CD4-positive, alpha-beta T cell (primary cell): Measurements from ENCODE around the gene DNAJC17. TPM values are rescaled to one million over a fixed set of nuclear protein-coding genes. Genes with fewer than 3 reads are reported as not detected.

ENCODE experiments used
- ATAC-seq: fragments of 200-7000 bp; cut with Tn5 transposase; one replicate; pipeline ENCODE4 v1.10.0; 2022; ENCODE audit warnings: mild to moderate bottlenecking; ENCODE audit not compliant: poor library complexity
- CTCF ChIA-PET: fragments of 350-600 bp; sonication (Branson Sonifier 250); formaldehyde crosslinking; loops from one replicate; lab custom pipeline; 2021; ENCODE audit warnings: antibody characterized with exemption, inconsistent platforms; lab: Charles Lee
- POLR2A ChIA-PET: fragments of 350-600 bp; sonication (Branson Sonifier 250); formaldehyde crosslinking; loops from one replicate; lab custom pipeline; 2021; ENCODE audit warnings: antibody characterized with exemption, inconsistent platforms; lab: Charles Lee
- DNase-seq, 14 experiments: peaks; one replicate each; pipeline ENCODE4 v3.0.0-alpha.2; 2013 to 2020; ENCODE audit warnings: mixed read lengths in 2 of 14
- H3K27ac ChIP-seq, 2 donors: one replicate each; pipeline versions ENCODE4 v1.5.1 to v1.7.0; 2013; ENCODE audit warnings: low read length in 2 of 2, low read depth in 1 of 2, mild to moderate bottlenecking in 1 of 2
- H3K27me3 ChIP-seq, 2 experiments: 1 replicate in 1 of 2; 2 replicates in 1 of 2; pipeline versions ENCODE4 v1.6.1 to v1.7.0; 2013; ENCODE audit warnings: low read length in 2 of 2, control low read depth in 1 of 2, mild to moderate bottlenecking in 1 of 2, moderate library complexity in 1 of 2; ENCODE audit not compliant: insufficient read depth in 2 of 2, control insufficient read depth in 1 of 2
- H3K36me3 ChIP-seq: one replicate; pipeline ENCODE4 v1.6.1; 2013; ENCODE audit warnings: low read length, control low read depth; ENCODE audit not compliant: insufficient read depth
- H3K4me1 ChIP-seq: one replicate; pipeline ENCODE4 v1.6.1; 2013; ENCODE audit warnings: low read length, control low read depth; ENCODE audit not compliant: insufficient read depth
- H3K4me3 ChIP-seq: one replicate; pipeline ENCODE4 v1.5.1; 2013; ENCODE audit warnings: mild to moderate bottlenecking, low read length, moderate library complexity
- H3K9me3 ChIP-seq, 2 experiments: 1 replicate in 1 of 2; 2 replicates in 1 of 2; pipeline versions ENCODE4 v1.6.1 to v1.7.0; 2013; ENCODE audit warnings: low read length in 2 of 2, mild to moderate bottlenecking in 2 of 2, control low read depth in 1 of 2, moderate library complexity in 1 of 2; ENCODE audit not compliant: control insufficient read depth in 1 of 2, insufficient read depth in 1 of 2
- H3K27ac Mint-ChIP-seq: one replicate; pipeline ENCODE4 v1.8.0; 2020; ENCODE audit warnings: mixed read lengths
- H3K27me3 Mint-ChIP-seq: one replicate; pipeline ENCODE4 v1.8.0; 2021; ENCODE audit warnings: mixed read lengths
- H3K36me3 Mint-ChIP-seq: one replicate; pipeline ENCODE4 v1.8.0; 2021; ENCODE audit warnings: low read depth, mixed read lengths
- H3K4me1 Mint-ChIP-seq: one replicate; pipeline ENCODE4 v1.8.0; 2021; ENCODE audit warnings: low read depth, mixed read lengths
- H3K4me3 Mint-ChIP-seq: one replicate; pipeline ENCODE4 v1.8.0; 2020; ENCODE audit warnings: mild to moderate bottlenecking, mixed read lengths
- H3K9me3 Mint-ChIP-seq: one replicate; pipeline ENCODE4 v1.8.0; 2020; ENCODE audit warnings: mixed read lengths
- CTCF ChIP-seq: fragments of 200-600 bp; IDR thresholded peaks from one replicate; pipeline ENCODE4 v1.8.0; 2022; ENCODE audit warnings: antibody characterized with exemption, mild to moderate bottlenecking
- intact Hi-C, 2 experiments: fragments of 100-400 bp; cut with DNase I in 1 of 2; cut with micrococcal nuclease in 1 of 2; formaldehyde crosslinking; loops; one replicate each; pipeline versions ENCODE4 v1.15.1 to v1.9.0; 2023 to 2025; cut with DNase I, micrococcal nuclease
- total RNA-seq, 174 experiments: library from RNA in 2 of 174; stranded (reverse) in 2 of 174; gene quantifications; one replicate each; pipeline ENCODE4 v1.2.3 and lab custom pipeline; 2021 to 2026

The DNAJC17 gene
- total RNA-seq, 2 experiments from 2014 or later: 14.4 to 17.9 TPM

- Mint-ChIP-seq H3K9me3 (no peaks in the 10 kb centered on the region), H3K4me3 (no peak overlapping the region), H3K4me1 (peaks cover 36% of the 10 kb centered on the region), H3K27me3 (no peaks in the 10 kb centered on the region), H3K27ac (no peak overlapping the region), H3K36me3 (peaks cover 9% of the 10 kb centered on the region)
- H3K4me3 ChIP-seq: no peak overlapping the region
- POLR2A ChIA-PET: interaction anchor here (0.6 kb wide), 1 partner anchor 153 kb away, joined by 3 read pairs; no protein-coding TSS in a partner anchor
- no peaks in the 10 kb centered on the region for H3K9me3 ChIP-seq
- H3K4me1 ChIP-seq: peaks cover 25% of the 10 kb centered on the region
- DNase-seq (no peak), ATAC-seq (no peak)
- H3K27me3 ChIP-seq: no peaks in the 10 kb centered on the region
- H3K27ac ChIP-seq: no peak overlapping the region
- intact Hi-C loops: no loop called here
- no peak for TF ChIP-seq CTCF
- CTCF ChIA-PET: interaction anchor here (1.7 kb wide), 1 partner anchor 84 kb away, joined by 3 read pairs; no protein-coding TSS in a partner anchor
- H3K36me3 ChIP-seq: peaks cover 4% of the 10 kb centered on the region
Observed at GRCh38 chr15:40785164-40785563, 22.1 kb downstream of the DNAJC17 start.

GRCh38 chr15:40782609-40783227 lies 24.6 kb downstream of the DNAJC17 start:
- Histone ChIP-seq H3K4me1 (peaks cover 10% of the 10 kb centered on the region), H3K9me3 (no peaks in the 10 kb centered on the region), H3K27me3 (no peaks in the 10 kb centered on the region), H3K4me3 (no peak overlapping the region), H3K36me3 (peaks cover 27% of the 10 kb centered on the region), H3K27ac (no peak overlapping the region)
- POLR2A ChIA-PET: interaction anchor here (1.0 to 1.8 kb wide), 5 partner anchors 19 to 501 kb away, joined by 3 to 8 read pairs (median 5); partner anchors contain the start of genes GCHFR and RAD51
- peak; percentile 82 for TF ChIP-seq CTCF
- intact Hi-C loops: loop anchor here (1.0 to 5.0 kb wide), 7 partner anchors 35 to 264 kb away; no protein-coding TSS in a partner anchor
- DNase-seq (peak; percentile 70 to 88 (median 78)), ATAC-seq (peak; percentile 94)
- Mint-ChIP-seq H3K4me3 (no peak overlapping the region), H3K27me3 (no peaks in the 10 kb centered on the region), H3K36me3 (peaks cover 23% of the 10 kb centered on the region), H3K27ac (peak overlapping the region; percentile 1), H3K9me3 (no peaks in the 10 kb centered on the region), H3K4me1 (peaks cover 32% of the 10 kb centered on the region)
- CTCF ChIA-PET: interaction anchor here (0.6 to 2.2 kb wide), 27 partner anchors 10 to 228 kb away, joined by 3 to 19 read pairs (median 5); partner anchors contain the start of genes C15orf62, GCHFR, RAD51 and VPS18

GRCh38 chr15:40776537-40777141 lies 30.6 kb downstream of the DNAJC17 start:
- H3K27me3 Mint-ChIP-seq: no peaks in the 10 kb centered on the region
- H3K9me3 Mint-ChIP-seq: no peaks in the 10 kb centered on the region
- ATAC-seq: peak; percentile 41
- POLR2A ChIA-PET: no interaction called here
- no peak overlapping the region for H3K4me3 ChIP-seq
- no peaks in the 10 kb centered on the region for H3K9me3 ChIP-seq
- H3K36me3 ChIP-seq: peaks cover 68% of the 10 kb centered on the region
- H3K4me3 Mint-ChIP-seq: no peak overlapping the region
- TF ChIP-seq CTCF: no peak
- no peaks in the 10 kb centered on the region for H3K27me3 ChIP-seq
- no peaks in the 10 kb centered on the region for H3K4me1 Mint-ChIP-seq
- peak in 4 of 14 experiments; percentile 33 to 80 (median 56) for DNase-seq
- no peak overlapping the region for H3K27ac ChIP-seq
- H3K36me3 Mint-ChIP-seq: peaks cover 67% of the 10 kb centered on the region
- H3K27ac Mint-ChIP-seq: no peak overlapping the region
- peaks cover 7% of the 10 kb centered on the region for H3K4me1 ChIP-seq
- CTCF ChIA-PET: interaction anchor here (0.5 kb wide), 1 partner anchor 27 kb away, joined by 3 read pairs; no protein-coding TSS in a partner anchor
- intact Hi-C loops: no loop called here
